Lower leg skin (tissue), 4 donors: ENCODE results near the gene ALDOC. TPM values are rescaled to one million over a fixed set of nuclear protein-coding genes. Genes with fewer than 3 reads are reported as not detected.

Experiments
- DNase-seq, 2 donors: peaks; one replicate each; pipeline ENCODE4 v3.0.0-alpha.2; 2019; ENCODE audit warnings: low spot score in 2 of 2
- H3K4me3 ChIP-seq: fragments of 200-600 bp; sonication (generic); 2 replicates; pipeline ENCODE4 v1.5.1; 2017; ENCODE audit warnings: mild to moderate bottlenecking, low read depth; ENCODE audit not compliant: poor library complexity, severe bottlenecking
- CTCF ChIP-seq, 3 donors: fragments of 450-650 bp; IDR thresholded peaks; one replicate each; pipeline ENCODE4 v1.5.1; 2016; ENCODE audit warnings: antibody characterized with exemption in 3 of 3, mild to moderate bottlenecking in 3 of 3, moderate library complexity in 2 of 3
- POLR2A ChIP-seq, 2 donors: fragments of 450-650 bp; IDR thresholded peaks; one replicate each; pipeline ENCODE4 v1.6.1; 2016 to 2017; ENCODE audit warnings: antibody characterized with exemption in 2 of 2, mild to moderate bottlenecking in 1 of 2, moderate library complexity in 1 of 2
- WGBS, 2 donors: methylation state at CpG; one replicate each; pipeline ENCODE4 v1.1.5; 2018; 5-methylcytosine and 5-hydroxymethylcytosine counted together
- intact Hi-C: fragments of 100-400 bp; cut with DNase I; formaldehyde crosslinking; loops from one replicate; pipeline ENCODE4 v1.15.0; 2023; ENCODE audit warnings: low total_unique reads
- total RNA-seq, 4 donors: library from RNA; depleted of rRNA; stranded (reverse); fragments of >200 nt; gene quantifications; one replicate each; pipeline ENCODE4 v1.1.0, GENCODE V29; 2016

The ALDOC gene
- total RNA-seq, 4 donors from 2014 or later: 109 to 186 (median 138) TPM

GRCh38 chr17:28536532-28537218 is 40.0 kb downstream of the ALDOC start:
- TF ChIP-seq CTCF (IDR thresholded peaks at IDR 0.05): no peak
- TF ChIP-seq POLR2A (IDR thresholded peaks at IDR 0.05): no peak
- no peak overlapping the region for H3K4me3 ChIP-seq
- WGBS, 2 donors: 65 to 70% methylated on average over 7 to 9 of the region's 9 CpGs
- DNase-seq: no peak
- intact Hi-C loops: no loop called here

- intact Hi-C loops: no loop called here
- no peak overlapping the region for H3K4me3 ChIP-seq
- WGBS, 2 donors: 83 to 84% methylated on average over 11 of the region's 11 CpGs
- DNase-seq: no peak
- TF ChIP-seq CTCF (IDR thresholded peaks at IDR 0.05) (no peak), POLR2A (IDR thresholded peaks at IDR 0.05) (no peak)
Measured at GRCh38 chr17:28534740-28535375, 41.8 kb downstream of the ALDOC start.

- no peak overlapping the region for H3K4me3 ChIP-seq
- TF ChIP-seq POLR2A (IDR thresholded peaks at IDR 0.05) (no peak), CTCF (IDR thresholded peaks at IDR 0.05) (no peak)
- 48% methylated on average over 15 to 16 of the region's 16 CpGs for WGBS, 2 donors
- intact Hi-C loops: no loop called here
- DNase-seq: peak in 1 of 2 donors; percentile 40
Measured at GRCh38 chr17:28533091-28533807, 43.4 kb downstream of the ALDOC start.

DNA sequence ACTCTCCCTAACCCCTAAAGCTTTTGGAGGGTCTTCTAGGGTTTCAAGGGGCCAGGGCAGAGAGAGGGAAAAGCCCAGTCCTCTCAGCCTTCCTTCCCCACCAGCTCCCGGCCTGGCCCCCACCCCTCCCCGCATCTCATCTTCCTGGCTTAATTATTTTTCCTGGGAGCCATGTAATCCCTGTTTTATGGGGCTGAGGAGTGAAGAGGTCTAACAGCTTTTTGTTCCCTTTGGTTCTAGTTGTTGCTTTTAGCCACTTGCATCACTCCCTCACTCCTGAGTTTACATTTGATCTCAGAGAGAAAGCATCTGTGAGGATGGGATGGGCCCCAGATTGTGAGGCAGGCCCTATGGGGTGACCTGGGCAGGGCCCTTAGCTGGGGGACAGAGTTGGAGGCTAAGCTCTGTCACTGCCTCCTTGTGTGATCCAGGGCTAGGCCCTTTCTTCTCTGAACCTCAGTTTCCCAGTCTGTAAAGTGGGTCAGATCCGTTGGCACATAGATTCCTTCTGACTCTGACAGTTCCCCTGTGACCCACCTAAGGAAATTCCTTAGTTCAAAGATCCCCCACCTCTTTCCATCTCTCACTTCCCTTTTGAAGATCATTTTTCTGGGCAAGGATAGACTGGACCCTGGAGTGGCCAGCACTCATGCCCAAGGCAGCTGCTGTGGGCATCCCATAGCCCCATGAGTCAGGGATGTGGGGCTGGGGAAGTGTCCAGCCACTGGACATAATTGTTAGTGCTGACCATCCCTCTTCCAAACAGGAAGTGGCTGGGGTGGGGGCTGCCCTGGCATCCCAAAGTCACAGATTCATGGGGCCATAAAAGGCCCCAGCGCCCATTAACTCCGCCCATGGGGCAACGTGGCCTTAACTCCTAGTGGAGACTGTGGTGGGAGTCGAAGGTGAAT is 44.4 kb downstream of the ALDOC start:
- no peak overlapping the region for H3K4me3 ChIP-seq
- no peak for DNase-seq
- intact Hi-C loops: no loop called here
- 52 to 66% methylated on average over 7 of the region's 7 CpGs for WGBS, 2 donors
- TF ChIP-seq CTCF (IDR thresholded peaks at IDR 0.05) (no peak), POLR2A (IDR thresholded peaks at IDR 0.05) (no peak)

DNA sequence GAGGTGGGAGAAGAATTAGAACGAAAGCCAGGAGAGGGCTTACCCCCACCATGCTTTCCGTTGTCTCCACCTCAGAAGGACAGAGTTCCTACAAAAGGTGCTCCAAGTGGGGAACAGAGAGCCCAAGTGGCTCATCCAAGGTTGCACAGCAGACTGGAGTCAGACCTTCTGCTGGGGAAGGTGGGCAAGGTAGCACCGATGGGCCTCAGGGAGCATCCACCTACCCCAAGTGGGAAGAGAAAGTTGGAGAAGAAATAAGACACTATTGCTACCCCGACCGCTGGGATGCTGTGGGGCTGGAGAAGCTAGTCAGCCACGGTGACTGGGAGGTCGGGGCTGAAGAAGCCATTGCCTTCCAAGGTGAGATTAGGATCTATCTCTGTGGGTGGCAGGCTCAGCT is 45.8 kb downstream of the ALDOC start:
- WGBS, 2 donors: 68 to 69% methylated on average over 7 of the region's 7 CpGs
- DNase-seq: no peak
- intact Hi-C loops: no loop called here
- H3K4me3 ChIP-seq: no peak overlapping the region
- TF ChIP-seq CTCF (IDR thresholded peaks at IDR 0.05) (no peak), POLR2A (IDR thresholded peaks at IDR 0.05) (no peak)
